Stimulated activated CD4-positive, alpha-beta T cell treated with anti-CD3 and anti-CD28 coated beads, Interleukin-4, amount 100 ng/mL, for 1 hour (primary cell): ENCODE measurements around the gene OBP2A.

Experiments
- DNase-seq: peaks from one replicate; pipeline ENCODE4 v3.0.0-alpha.2; 2020

The OBP2A gene

DNA sequence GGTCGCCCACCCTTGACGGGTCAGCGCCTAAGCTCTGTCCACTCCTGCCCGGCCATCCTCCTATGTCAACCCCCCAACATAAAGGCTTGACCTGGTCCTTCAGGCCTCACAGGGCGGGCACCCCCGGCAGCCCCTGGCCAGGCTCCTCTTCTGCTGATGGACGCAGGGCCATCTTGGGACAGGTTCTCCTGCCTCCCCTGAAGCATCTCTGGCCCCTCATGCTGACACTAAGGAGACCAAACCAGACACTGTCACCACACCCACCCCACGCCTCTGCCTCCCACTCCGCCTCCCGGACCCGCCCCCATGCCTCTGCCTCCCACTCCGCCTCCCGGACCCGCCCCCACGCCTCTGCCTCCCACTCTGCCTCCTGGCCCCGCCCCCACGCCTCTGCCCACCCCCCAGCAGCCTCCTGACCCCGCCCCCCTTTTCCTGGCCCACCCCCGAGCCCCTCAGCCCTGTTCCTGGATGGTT is 6.8 kb downstream of the OBP2A start:
- no peak for DNase-seq

DNA sequence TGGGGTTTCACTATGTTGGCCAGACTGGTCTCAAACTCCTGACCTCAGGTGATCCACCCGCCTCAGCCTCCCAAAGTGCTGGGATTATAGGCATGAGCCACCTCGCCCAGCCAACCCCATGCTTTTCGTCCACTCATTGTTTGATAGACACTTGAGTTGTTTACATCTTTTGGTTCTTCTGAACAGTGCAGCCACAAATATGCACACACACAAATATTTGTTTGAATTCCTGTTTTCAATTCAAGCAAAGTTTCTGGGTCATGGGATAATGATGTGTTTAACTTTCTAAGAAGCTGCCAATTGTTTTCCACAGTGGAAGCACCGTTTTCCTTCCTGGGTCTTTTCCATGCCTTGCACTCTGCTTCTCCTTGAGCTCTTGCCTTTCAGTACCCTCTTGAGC is 8.8 kb downstream of the OBP2A start:
- DNase-seq = no peak

DNA sequence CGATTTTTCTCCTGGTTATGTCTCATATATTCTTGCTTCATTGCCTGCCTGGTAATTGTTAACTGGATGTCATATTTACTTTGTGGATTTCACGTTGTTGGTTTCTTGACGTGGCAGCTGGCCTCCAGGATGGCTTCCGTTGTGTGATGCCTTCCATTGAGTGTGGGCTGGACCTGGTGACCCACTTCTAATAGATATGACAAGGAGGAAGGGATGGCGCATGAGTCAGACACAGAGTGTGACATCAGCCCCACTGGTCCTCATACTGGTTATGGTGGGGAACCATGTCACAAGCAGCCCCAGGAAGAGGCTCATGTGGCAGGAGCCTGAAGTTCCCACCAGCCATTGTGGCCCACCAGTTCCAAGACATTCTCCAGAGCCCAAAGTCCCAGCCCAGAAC is 9.3 kb downstream of the OBP2A start:
- no peak for DNase-seq

DNA sequence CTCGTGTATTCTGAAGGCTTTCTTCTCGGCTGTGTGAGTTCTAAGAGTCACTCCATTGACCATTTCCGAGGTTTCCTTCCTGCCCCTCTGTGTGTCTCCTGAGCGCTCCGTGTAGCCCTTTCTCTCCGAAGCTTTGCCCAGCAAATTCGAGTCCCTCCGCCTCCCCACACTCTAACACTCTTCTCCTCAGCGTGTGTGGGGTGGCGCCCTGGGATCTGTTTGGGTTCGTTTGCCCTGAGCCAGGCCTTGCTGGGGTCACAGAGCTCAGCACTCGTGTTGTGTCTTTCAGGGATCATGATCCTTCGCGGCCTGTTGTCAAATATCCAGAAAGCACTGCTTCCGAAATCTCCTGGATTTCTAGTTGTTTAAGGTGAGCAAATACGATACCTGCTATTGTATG is 10.0 kb downstream of the OBP2A start:
- DNase-seq = no peak

DNA sequence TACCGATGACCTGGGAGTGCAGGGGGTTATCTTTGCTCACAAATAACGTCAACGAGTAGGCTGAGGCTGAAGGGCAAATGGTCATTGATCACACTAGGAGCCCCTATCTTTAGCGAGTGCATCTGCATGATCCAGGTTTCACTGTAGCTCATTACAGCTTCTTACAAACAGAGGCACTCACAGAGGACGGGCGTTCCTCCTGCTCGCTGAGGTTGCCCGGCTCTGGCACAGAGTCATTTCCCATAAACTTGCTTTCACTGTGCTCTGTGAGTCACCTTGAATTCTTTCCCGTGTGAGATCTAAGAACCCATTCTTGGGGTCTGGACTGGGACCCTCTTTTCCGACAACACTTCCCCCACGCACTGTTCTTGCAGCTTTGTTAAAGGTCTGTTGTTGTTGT is 13.7 kb downstream of the OBP2A start:
- no peak for DNase-seq

DNA sequence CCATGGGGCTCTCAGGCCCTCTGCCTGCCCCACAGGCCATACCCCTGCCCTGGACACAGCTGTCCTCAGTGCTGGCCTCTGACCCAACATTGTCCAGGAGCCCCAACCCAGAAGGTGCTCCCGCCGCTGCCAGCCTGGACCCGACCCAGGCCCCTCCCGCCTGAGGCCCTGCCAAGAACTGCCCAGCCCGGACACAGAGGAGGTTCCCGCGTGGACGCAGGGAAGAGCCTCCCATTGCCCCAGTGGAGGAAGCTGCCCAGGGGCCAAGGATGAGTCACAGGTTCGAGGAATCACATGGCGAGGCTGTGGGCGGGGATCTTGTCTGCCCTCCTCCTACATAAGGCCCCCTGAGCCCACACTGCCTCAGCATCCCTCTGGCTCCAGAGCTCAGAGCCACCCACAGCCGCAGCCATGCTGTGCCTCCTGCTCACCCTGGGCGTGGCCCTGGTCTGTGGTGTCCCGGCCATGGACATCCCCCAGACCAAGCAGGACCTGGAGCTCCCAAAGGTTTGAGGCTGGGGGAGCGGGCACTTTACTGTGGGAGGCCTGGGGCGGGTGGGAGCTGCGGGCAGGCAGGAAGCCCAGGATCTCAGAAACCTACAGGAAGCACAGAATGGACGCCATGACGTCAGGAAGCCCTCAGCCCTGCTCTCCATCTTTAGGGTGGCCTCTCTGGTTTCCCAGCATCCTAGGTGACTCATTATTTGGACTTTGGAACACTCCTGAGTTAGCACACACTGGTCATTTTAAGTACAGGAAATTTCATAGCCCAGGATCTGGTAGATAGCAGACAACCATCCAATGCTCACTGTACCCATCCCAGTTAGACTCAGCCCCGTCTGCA is 15.7 kb downstream of the OBP2A start, which contains the start of gene PAEP:
Gene PAEP (plus strand): TSS at position 366 of the 844 bp plus-strand sequence.
- no peak for DNase-seq

DNA sequence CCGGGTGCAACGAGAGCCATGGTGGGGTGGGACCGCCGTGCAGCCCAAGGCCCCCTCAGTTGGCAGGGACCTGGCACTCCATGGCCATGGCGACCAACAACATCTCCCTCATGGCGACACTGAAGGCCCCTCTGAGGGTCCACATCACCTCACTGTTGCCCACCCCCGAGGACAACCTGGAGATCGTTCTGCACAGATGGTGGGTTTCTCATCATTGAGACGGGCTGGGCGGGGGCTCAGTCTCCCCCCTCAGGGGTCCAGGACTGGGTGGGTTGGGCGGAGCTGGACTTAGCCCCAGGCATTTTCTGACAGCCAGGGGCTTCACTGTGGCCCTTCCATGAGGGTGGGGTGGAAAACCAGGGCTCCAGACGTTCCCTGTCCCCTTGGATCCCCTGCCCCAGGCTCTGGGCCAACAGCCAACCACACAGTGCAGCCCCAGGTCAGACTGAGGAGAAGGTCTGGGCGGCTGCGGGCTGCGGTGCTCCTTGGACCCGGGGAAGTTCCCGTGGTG is 16.4 kb downstream of the OBP2A start:
- no peak for DNase-seq

DNA sequence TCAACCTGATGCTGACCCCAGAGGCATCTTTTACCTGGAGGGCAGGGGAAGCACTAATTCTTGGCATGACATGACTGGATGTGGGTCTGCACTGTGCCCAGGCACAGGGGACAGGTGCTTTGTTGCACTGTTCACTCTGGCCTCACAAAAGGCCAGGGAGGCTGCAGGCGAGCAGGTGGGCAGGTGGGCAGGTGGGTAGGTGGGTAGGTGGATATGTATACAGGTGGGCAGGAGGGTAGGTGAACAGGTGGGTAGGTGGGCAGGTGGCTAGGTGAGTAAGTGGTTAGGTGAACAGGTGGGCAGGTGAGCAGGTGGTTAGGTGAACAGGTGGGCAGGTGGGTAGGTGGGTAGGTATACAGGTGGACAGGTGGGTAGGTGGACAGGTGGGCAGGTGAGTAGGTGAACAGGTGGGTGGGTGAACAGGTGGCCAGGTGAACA is 17.1 kb downstream of the OBP2A start:
- no peak for DNase-seq

DNA sequence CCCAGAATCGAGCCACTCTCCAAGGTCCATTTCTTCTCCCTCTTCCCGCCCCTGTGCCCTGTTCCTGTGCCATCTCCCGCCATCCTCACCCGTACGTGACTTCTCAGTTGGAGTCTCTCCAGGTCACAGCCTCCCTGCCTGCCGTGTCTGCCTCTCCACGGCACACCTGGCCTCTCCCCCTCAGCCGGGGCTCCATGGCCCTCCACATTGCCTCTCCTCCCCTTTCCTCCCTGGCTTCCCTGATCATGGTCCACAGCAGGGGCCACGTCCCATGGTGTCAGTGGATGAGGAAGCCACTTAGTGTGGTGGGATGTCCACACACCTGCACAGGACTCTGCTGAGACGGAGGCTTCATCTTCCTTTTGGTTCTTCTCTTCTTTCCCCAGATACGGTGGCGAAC is 17.9 kb downstream of the OBP2A start:
- no peak for DNase-seq

DNA sequence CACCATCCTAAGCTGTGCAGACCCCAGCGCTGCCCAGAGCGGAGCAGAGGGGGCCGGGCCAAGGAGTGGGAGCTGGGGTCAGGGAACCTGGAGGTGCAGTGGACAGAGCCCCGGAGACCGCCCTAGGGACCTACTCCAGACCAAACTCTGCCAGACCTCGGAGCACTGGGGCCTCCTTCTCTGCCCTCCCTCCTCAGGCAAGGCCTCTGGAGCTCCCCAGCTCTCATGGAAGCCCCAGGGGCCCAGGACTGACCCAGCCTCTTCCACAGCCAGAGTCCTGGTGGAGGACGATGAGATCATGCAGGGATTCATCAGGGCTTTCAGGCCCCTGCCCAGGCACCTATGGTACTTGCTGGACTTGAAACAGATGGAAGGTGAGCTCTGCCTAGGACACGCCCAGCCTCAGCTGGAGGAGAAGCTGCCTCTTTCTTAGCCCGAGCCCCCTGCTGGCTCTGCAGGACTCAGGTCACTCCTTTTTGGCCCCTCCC is 19.3 kb downstream of the OBP2A start:
- no peak for DNase-seq

DNA sequence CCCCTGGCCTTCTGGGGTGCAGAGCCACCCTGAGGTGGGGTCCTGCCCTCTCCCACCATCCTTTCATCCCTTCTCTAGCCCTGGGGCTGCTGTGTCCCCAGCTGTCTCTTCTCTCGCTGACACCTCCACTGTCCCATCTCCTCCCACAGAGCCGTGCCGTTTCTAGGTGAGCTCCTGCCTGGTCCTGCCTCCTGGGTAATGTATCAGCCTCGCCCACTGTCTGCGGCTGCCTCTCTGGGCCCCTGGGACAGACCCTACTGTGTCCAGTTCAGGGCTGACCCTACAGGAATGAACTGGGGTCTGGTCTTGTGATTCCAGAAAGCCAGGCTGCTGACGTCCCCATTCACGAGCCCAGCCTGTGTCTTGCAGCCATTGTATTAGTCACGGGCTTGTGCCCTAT is 19.7 kb downstream of the OBP2A start:
- no peak for DNase-seq

DNA sequence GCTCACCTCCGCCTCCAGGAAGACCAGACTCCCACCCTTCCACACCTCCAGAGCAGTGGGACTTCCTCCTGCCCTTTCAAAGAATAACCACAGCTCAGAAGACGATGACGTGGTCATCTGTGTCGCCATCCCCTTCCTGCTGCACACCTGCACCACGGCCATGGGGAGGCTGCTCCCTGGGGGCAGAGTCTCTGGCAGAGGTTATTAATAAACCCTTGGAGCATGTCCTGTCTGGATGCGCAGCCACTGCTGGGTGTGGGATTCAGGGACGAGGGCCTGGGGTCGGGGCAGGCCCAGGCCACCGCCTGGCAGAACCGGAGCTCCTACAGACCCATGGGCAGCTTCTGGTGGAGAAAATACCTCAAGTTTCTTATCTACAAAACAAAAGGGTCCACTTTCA is 20.6 kb downstream of the OBP2A start:
- no peak for DNase-seq

DNA sequence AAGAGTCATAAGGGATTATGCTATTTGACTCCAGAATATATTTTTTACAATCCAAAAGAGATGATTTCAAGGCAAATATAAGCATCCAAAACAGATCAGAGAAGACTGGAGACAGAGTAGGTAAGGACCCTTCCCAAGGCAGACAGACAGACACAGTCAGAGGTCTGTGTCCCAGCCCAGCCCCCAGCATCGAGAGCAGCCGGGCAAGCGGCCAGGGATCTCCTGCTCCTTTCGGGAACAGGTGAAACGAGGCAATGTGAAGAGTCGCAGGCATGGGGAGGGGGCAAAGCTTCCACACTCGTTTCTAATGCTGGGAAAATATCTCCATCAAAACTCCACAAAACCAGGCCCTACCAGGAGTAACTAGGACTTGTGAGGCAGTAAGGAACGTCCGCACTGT is 21.4 kb downstream of the OBP2A start:
- no peak for DNase-seq

DNA sequence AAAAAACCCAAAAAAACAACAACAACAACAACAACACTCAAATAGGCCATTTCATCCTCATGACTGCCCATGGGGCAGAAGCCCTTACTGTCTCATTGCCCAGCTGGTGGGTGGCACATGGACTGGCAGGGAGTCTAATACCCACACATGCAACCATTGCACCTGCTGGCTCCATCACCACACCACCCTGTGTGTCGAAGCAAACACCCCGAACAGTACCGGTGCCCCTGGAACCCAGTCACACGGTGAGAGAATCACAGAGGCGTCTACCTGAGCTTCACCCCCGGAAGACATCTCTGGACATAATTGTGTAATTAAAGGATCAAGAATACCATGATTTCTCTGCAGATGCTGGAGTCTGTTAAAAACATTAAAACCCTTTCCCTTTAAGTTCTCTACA is 22.1 kb downstream of the OBP2A start:
- no peak for DNase-seq

DNA sequence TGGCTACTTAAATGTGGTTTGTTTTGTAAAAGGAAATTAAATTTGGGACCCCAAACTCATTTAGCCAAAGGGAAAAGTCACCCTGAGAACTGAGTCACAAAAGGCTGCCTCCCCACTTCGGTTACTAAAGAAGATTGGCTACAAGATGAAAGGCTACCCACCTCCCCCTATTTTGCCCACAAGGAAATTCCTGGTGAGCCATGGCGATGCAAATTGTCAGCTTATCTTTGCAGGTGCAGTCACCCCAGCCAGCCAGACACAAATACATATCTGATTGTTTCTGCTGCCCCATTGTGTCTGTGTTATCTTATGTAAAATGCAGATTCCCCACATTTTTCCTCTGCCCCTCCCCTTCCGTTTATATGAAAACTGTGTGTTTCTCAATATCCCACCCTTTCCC is 24.5 kb downstream of the OBP2A start:
- no peak for DNase-seq

DNA sequence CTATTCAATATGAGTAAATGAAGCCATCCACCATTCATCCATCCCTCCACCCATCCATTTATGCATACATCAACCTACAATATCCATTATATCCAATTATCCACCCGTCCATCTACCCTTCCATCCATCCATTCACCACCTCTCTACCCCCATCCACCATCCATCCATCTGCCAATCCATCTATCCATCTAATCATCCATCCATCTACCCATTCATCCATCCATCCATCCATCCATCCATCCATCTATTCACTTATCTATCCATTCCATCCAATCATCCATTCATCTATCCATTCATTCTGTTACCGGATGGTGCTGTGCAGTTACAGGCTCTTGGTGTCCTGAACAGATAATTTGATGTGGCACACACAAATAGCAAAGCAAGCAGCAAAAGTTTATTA is 26.3 kb downstream of the OBP2A start:
- DNase-seq = no peak

DNA sequence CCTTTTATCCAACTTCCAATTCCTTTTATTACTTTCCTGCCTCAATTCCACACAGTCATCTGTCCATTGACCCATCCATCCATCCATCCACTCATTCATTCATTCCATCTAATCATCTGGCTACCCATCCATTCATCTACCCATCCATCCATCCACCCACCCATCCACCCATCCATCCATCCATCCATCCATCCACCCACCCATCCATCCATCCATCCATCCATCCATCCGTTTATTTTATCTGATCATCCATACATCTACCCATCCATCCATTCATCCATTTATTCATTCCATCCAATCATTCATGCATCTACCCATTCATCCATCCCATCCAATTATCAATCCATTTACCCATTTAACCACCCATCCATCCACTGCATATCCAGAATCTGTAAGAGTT is 27.2 kb downstream of the OBP2A start:
- no peak for DNase-seq

DNA sequence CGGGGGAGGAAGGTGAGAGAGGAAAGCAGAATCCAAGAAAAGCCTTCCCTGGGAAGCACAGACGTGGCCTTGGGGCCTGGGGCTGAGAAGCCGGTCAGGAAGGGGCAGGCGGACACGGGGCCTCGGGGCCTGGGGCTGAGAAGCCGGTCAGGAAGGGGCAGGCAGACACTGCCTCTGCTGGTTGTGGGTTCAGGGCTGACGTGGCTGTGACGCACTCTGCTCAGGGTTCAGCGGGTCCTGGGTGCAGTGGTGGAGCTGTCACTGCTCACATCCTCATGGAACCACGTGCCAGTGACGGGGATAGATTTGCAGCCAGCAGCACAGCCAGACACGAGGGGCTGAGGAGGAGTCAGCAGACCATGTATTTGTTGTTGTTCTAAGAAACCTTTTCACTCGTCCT is 28.4 kb downstream of the OBP2A start:
- DNase-seq = no peak

DNA sequence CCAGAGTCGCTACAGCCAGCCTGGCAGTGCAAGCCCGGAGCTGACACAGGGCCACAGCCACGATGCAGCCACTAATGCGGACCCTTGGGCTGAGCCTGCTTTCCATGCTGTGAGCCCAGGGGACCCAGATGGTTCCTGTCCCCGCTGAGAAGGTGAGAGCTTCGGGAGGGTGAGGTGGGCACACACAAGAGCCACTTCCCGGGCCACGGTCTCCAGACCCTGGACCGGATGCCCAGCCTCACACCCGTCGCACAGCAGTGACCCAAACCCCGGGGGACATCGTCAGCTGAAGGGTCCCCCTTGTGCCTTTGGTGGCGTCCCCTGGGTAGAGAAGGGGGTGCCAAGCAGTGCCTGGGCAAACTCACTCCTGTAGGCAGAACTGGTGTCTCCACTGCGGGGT is 29.0 kb downstream of the OBP2A start:
- no peak for DNase-seq

DNA sequence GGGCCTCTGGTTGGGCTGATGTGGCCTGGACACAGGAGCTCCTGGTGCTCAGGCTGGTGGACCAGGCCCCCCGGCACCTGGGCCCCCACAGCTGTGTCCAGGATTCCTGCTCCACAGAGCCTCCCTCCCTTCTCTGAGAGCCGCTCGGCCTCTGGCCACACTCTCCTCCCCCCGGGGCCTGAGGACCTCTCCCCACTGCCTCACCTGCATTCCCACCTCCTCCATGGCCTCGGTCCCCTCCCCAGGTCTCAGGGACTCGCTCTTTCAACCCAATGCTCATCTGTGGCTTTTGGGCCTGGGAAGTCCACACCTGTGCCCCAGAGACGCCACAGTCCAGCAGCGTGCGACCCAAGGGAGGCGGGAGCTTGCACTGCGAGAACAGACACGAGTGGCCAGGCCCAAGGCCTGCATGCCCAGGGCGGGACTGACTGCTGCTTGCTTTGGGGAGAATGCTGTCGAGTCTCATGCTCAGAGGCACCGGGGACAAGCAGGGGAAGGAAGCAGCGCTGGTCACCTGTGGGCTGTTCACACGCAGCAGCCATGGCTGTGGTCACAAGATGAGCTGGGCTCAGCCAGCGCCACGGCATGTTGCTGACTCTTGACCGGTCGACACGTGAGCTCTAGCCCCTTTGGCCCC is 30.2 kb downstream of the OBP2A start:
- no peak for DNase-seq

DNA sequence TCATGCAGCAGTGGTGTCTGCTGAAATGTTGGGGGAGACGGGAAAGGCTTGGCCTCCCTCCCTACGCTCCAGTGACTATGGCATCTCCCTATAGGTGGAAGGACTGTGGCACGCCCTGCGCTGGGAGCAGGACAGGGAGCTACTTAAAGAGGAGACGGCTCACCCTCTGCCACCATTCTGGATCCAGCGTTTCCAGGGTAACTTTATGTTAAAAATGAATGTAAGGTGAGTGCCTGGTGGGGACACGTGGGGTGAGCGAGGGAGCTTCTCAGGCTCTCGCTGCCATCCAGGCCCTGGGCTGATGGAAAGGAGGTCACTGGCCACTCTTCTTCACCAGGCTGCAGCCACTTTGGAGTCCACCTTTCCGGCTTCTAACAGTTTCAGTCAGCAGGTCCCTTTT is 31.3 kb downstream of the OBP2A start:
- no peak for DNase-seq

DNA sequence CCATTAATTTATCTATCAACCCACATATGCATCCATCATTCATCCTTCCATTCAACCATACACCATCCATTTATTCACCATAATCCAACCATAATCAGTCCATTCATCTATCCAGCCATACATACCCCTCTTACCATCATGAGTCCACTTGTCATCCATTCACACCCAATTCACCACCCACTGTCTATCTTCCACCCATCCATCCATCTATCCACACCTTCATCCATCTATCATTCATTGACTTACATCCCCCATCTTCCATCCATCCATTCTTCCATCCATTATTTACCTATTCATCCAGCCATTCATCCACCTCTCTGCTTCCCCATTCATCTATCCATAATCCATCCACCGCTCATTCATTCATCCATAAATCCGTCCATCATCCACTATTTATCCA is 33.4 kb downstream of the OBP2A start:
- no peak for DNase-seq

DNA sequence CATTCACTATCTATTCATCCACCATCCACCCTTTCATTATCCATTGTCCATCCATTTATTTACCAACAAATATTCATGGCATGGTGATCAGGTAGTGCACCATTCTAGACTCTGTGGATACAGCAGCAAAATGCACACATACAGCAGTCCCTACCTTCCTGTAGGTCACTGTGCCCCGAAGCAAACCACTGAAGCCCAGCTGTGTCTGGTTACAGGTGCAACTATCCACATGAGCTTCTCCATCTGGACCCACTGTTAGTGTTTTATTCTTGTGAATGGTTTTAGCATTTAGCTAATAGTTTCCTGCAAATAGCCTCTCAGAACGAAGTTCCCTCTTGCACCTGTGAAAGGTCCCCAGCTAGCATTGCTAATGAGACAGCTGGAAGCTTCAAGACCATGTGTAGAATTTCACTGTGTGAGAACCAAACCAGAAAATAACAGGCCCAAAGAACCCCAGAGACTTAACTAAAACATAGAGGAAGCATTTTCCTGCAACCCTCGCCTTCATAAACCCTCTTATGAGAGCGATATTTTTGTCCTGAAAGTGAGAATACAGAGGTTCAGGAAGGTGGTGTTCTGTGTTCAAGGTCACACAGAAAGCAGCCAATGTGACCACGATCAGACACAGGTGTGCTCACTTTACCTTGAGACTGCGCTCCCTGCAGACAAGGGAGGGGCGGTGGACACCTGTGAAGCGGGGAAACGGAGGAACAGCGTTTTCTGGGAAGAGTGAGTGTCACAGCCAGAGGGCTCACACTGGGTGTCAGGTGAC is 34.1 kb downstream of the OBP2A start:
- no peak for DNase-seq
